Measurements from ENCODE around the gene TRIM72.

Gene TRIM72

DNA sequence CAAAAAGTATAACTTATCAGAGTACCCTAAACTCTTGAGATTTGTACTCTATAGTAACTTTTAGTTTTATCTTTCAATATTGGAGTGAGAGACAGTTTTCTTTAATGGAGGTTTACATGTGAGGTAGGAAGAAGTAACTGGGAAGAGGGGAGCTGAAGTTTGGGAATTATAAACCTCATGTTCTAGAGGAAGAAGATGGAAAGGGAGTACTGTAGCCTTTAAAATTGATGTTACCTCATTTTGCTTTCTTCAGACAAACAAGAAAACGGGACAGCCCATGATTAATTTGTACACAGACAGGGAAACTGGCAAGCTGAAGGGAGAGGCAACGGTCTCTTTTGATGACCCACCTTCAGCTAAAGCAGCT is 24.5 kb upstream of the TRIM72 start:
- CTCF ChIA-PET, result interaction anchor here (0.8 to 2.0 kb wide), 3 partner anchors 9 to 272 kb away, joined by 3 to 6 read pairs (median 4); no protein-coding TSS in a partner anchor
- POLR2A ChIA-PET, result interaction anchor here (1.2 to 2.3 kb wide), 2 partner anchors 9 kb away, joined by 4 to 10 read pairs; partner anchors contain the start of gene FUS
- no peak overlapping the region for H3K4me3 ChIP-seq (ENCODE audit: low read depth, low read length)
- DNase-seq (ENCODE audit: low read depth, low spot score), result no peak
- no peak for TF ChIP-seq CTCF (IDR thresholded peaks at IDR 0.05; ENCODE audit: insufficient read depth, low read length, missing control alignments)

DNA sequence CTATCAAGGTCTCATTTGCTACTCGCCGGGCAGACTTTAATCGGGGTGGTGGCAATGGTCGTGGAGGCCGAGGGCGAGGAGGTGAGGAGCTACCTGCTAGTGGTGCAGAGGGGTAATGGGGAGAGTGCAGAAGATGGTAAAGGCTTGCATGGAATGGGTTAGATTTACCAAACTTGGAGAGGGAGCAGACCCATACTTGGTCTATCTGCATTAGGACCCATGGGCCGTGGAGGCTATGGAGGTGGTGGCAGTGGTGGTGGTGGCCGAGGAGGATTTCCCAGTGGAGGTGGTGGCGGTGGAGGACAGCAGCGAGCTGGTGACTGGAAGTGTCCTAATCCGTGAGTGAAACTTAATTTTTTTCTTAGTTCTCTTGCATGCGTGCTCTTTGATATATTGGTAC is 23.9 kb upstream of the TRIM72 start:
- CTCF ChIA-PET, result interaction anchor here (1.2 to 2.0 kb wide), 3 partner anchors 8 to 236 kb away, joined by 4 to 6 read pairs (median 4); no protein-coding TSS in a partner anchor
- TF ChIP-seq CTCF (IDR thresholded peaks at IDR 0.05; ENCODE audit: insufficient read depth, low read length, missing control alignments), result no peak
- H3K4me3 ChIP-seq (ENCODE audit: low read depth, low read length), result no peak overlapping the region
- DNase-seq (ENCODE audit: low read depth, low spot score), result no peak
- POLR2A ChIA-PET, result interaction anchor here (1.2 to 2.3 kb wide), 2 partner anchors 9 to 10 kb away, joined by 4 to 10 read pairs; partner anchors contain the start of gene FUS

GRCh38 chr16:31190818-31191444 is 23.0 kb upstream of the TRIM72 start:
- H3K4me3 ChIP-seq (ENCODE audit: low read depth, low read length), result no peak overlapping the region
- POLR2A ChIA-PET, result interaction anchor here (2.3 kb wide), 1 partner anchor 11 kb away, joined by 10 read pairs; the partner anchor contains the start of gene FUS
- DNase-seq (ENCODE audit: low read depth, low spot score), result no peak
- CTCF ChIA-PET, result interaction anchor here (0.7 to 2.0 kb wide), 3 partner anchors 49 to 260 kb away, joined by 3 to 6 read pairs (median 4); no protein-coding TSS in a partner anchor
- no peak for TF ChIP-seq CTCF (IDR thresholded peaks at IDR 0.05; ENCODE audit: insufficient read depth, low read length, missing control alignments)

- CTCF ChIA-PET, result interaction anchor here (2.0 kb wide), 1 partner anchor 49 kb away, joined by 6 read pairs; no protein-coding TSS in a partner anchor
- no peak overlapping the region for H3K4me3 ChIP-seq (ENCODE audit: low read depth, low read length)
- POLR2A ChIA-PET, result interaction anchor here (1.0 kb wide), 1 partner anchor 8 kb away, joined by 4 read pairs; no protein-coding TSS in a partner anchor
- TF ChIP-seq CTCF (IDR thresholded peaks at IDR 0.05; ENCODE audit: insufficient read depth, low read length, missing control alignments), result no peak
- DNase-seq (ENCODE audit: low read depth, low spot score), result no peak
These were observed 22.1 kb upstream of the TRIM72 start for GRCh38 chr16:31191697-31192428.

- CTCF ChIA-PET, result interaction anchor here (0.6 to 2.0 kb wide), 2 partner anchors 14 to 51 kb away, joined by 3 to 6 read pairs; no protein-coding TSS in a partner anchor
- POLR2A ChIA-PET, result interaction anchor here (0.6 to 1.2 kb wide), 4 partner anchors 9 to 244 kb away, joined by 3 to 4 read pairs (median 4); partner anchors contain the start of gene FUS
- no peak overlapping the region for H3K4me3 ChIP-seq (ENCODE audit: low read depth, low read length)
- no peak for TF ChIP-seq CTCF (IDR thresholded peaks at IDR 0.05; ENCODE audit: insufficient read depth, low read length, missing control alignments)
- no peak for DNase-seq (ENCODE audit: low read depth, low spot score)
These were observed 20.9 kb upstream of the TRIM72 start for GRCh38 chr16:31192856-31193642.
